ENCODE results near the gene KRTCAP2. TPM values are rescaled to one million over a fixed set of nuclear protein-coding genes. Genes with fewer than 3 reads are reported as not detected.

The KRTCAP2 gene
- total RNA-seq, 1 experiment from 2014 or later: 179 TPM

GRCh38 chr1:155197901-155198546 lies 24.9 kb upstream of the KRTCAP2 start:
- Histone ChIP-seq H3K9me3 (ENCODE audit: low read depth, low read length, poor library complexity, severe bottlenecking) (no peaks in the 10 kb centered on the region), H3K27ac (ENCODE audit: low read depth, low read length, poor library complexity, severe bottlenecking) (no peak overlapping the region), H3K4me1 (ENCODE audit: insufficient read depth, low read length, poor library complexity, severe bottlenecking) (peaks cover 21% of the 10 kb centered on the region), H3K36me3 (ENCODE audit: insufficient read depth, low read length, poor library complexity, severe bottlenecking) (peaks cover 19% of the 10 kb centered on the region), H3K27me3 (replicated peaks; ENCODE audit: insufficient read depth, low read depth, low read length, poor library complexity) (no peaks in the 10 kb centered on the region), H3K4me3 (ENCODE audit: low read depth, low read length, poor library complexity, severe bottlenecking) (no peak overlapping the region)
- intact Hi-C loops (cut with micrococcal nuclease; ENCODE audit: unreplicated experiment): no loop called here
- ChIA-PET CTCF (no interaction called here), POLR2A (ENCODE audit: low non-redundant PET) (no interaction called here)
- DNase-seq (ENCODE audit: low spot score): no peak
- no TSS peak for BruUV-seq (replicated peaks)
- no peak for TF ChIP-seq EZH2 (IDR thresholded peaks at IDR 0.05; ENCODE audit: borderline replicate concordance, low read depth, low read length, poor library complexity, severe bottlenecking)
- TF ChIP-seq, protein P1, sequence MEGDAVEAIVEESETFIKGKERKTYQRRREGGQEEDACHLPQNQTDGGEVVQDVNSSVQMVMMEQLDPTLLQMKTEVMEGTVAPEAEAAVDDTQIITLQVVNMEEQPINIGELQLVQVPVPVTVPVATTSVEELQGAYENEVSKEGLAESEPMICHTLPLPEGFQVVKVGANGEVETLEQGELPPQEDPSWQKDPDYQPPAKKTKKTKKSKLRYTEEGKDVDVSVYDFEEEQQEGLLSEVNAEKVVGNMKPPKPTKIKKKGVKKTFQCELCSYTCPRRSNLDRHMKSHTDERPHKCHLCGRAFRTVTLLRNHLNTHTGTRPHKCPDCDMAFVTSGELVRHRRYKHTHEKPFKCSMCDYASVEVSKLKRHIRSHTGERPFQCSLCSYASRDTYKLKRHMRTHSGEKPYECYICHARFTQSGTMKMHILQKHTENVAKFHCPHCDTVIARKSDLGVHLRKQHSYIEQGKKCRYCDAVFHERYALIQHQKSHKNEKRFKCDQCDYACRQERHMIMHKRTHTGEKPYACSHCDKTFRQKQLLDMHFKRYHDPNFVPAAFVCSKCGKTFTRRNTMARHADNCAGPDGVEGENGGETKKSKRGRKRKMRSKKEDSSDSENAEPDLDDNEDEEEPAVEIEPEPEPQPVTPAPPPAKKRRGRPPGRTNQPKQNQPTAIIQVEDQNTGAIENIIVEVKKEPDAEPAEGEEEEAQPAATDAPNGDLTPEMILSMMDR (conservative IDR thresholded peaks at IDR 0.05; ENCODE audit: low read depth, low read length): no peak

- Histone ChIP-seq H3K27ac (ENCODE audit: low read depth, low read length, poor library complexity, severe bottlenecking) (no peak overlapping the region), H3K27me3 (replicated peaks; ENCODE audit: insufficient read depth, low read depth, low read length, poor library complexity) (no peaks in the 10 kb centered on the region), H3K4me3 (ENCODE audit: low read depth, low read length, poor library complexity, severe bottlenecking) (no peak overlapping the region), H3K36me3 (ENCODE audit: insufficient read depth, low read length, poor library complexity, severe bottlenecking) (peaks cover 19% of the 10 kb centered on the region), H3K4me1 (ENCODE audit: insufficient read depth, low read length, poor library complexity, severe bottlenecking) (peaks cover 22% of the 10 kb centered on the region), H3K9me3 (ENCODE audit: low read depth, low read length, poor library complexity, severe bottlenecking) (no peaks in the 10 kb centered on the region)
- CTCF ChIA-PET: no interaction called here
- POLR2A ChIA-PET (ENCODE audit: low non-redundant PET): no interaction called here
- intact Hi-C loops (cut with micrococcal nuclease; ENCODE audit: unreplicated experiment): no loop called here
- no peak for DNase-seq (ENCODE audit: low spot score)
- TF ChIP-seq, protein P1 (conservative IDR thresholded peaks at IDR 0.05; ENCODE audit: low read depth, low read length): no peak
- no peak for TF ChIP-seq EZH2 (IDR thresholded peaks at IDR 0.05; ENCODE audit: borderline replicate concordance, low read depth, low read length, poor library complexity, severe bottlenecking)
- BruUV-seq (replicated peaks): no TSS peak
These were observed 24.0 kb upstream of the KRTCAP2 start for GRCh38 chr1:155196893-155197638.

DNA sequence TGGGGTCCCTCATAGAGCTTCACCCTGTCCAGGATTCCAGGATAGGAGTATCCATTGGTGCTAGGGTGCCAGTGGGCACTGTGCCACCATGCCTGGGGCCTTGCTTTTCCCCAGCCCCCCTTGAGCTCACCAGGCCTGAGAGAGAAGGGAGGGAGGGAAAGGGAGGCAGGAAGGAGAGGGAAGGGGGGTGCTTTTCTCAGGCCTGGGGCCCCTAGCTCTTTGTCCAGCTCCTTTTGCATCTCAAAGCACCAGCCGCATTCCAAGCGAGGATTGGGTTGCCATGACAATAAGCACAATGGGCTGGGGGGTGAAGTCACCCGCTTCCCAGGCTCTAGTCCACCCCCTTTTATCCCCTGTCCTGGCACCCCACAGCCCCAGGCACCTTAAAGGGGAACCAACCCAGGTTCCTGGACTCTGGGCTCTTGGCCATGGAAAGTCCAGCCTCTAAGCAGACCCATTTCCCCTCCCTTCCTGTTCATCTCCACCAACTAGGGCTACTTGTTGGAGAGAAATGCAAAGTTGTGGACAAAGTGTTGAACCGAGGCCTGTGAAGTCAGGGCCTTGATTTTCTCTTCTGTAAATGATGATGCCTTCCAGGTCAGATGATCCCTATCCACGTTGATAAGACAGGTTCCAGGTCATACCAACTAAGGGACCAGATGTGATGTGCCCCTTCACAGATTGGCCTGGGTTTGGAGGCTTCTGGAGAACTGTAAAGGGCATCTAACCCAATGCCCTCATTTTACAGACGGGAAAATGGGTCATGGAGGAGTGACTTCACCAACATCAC lies 23.2 kb upstream of the KRTCAP2 start:
- no peak for TF ChIP-seq EZH2 (IDR thresholded peaks at IDR 0.05; ENCODE audit: borderline replicate concordance, low read depth, low read length, poor library complexity, severe bottlenecking)
- TF ChIP-seq, protein P1 (conservative IDR thresholded peaks at IDR 0.05; ENCODE audit: low read depth, low read length): no peak
- ChIA-PET CTCF (no interaction called here), POLR2A (ENCODE audit: low non-redundant PET) (no interaction called here)
- intact Hi-C loops (cut with micrococcal nuclease; ENCODE audit: unreplicated experiment): no loop called here
- no peaks in the 10 kb centered on the region for H3K27me3 ChIP-seq (replicated peaks; ENCODE audit: insufficient read depth, low read depth, low read length, poor library complexity)
- BruUV-seq (replicated peaks): no TSS peak
- no peaks in the 10 kb centered on the region for H3K9me3 ChIP-seq (ENCODE audit: low read depth, low read length, poor library complexity, severe bottlenecking)
- H3K27ac ChIP-seq (ENCODE audit: low read depth, low read length, poor library complexity, severe bottlenecking): no peak overlapping the region
- no peak for DNase-seq (ENCODE audit: low spot score)
- peaks cover 19% of the 10 kb centered on the region for H3K36me3 ChIP-seq (ENCODE audit: insufficient read depth, low read length, poor library complexity, severe bottlenecking)
- peaks cover 22% of the 10 kb centered on the region for H3K4me1 ChIP-seq (ENCODE audit: insufficient read depth, low read length, poor library complexity, severe bottlenecking)
- peak overlapping the region; percentile 57 for H3K4me3 ChIP-seq (ENCODE audit: low read depth, low read length, poor library complexity, severe bottlenecking)

Data from A673 (cell line).